HG03432 (cell line): ENCODE results near the gene OTULINL.

Experiments
- ATAC-seq: cut with Tn5 transposase; IDR thresholded peaks from one replicate; pipeline ENCODE4 v1.9.1; 2021; ENCODE audit warnings: mild to moderate bottlenecking, moderate library complexity; ENCODE audit not compliant: unreplicated experiment

OTULINL gene

GRCh38 chr5:14599476-14600127, 18.0 kb downstream of the OTULINL start:
- no peak for ATAC-seq

GRCh38 chr5:14600846-14601245, 19.3 kb downstream of the OTULINL start:
- no peak for ATAC-seq

- no peak for ATAC-seq
Measured at GRCh38 chr5:14603141-14603540, 21.5 kb downstream of the OTULINL start.

GRCh38 chr5:14607104-14607503, 25.5 kb downstream of the OTULINL start:
- no peak for ATAC-seq

- ATAC-seq, result no peak
Measured at GRCh38 chr5:14608169-14608568, 26.6 kb downstream of the OTULINL start.

- no peak for ATAC-seq
Measured at GRCh38 chr5:14611737-14612136, 30.1 kb downstream of the OTULINL start.

- no peak for ATAC-seq
Measured at GRCh38 chr5:14614490-14614889, 32.9 kb downstream of the OTULINL start.

- ATAC-seq, result no peak
Measured at GRCh38 chr5:14615365-14615764, 33.8 kb downstream of the OTULINL start.

GRCh38 chr5:14617441-14617840, 35.8 kb downstream of the OTULINL start:
- no peak for ATAC-seq

- ATAC-seq, result no peak
Measured at GRCh38 chr5:14627270-14627669, 45.7 kb downstream of the OTULINL start.

GRCh38 chr5:14628346-14628745, 46.8 kb downstream of the OTULINL start:
- no peak for ATAC-seq

- no peak for ATAC-seq
Measured at GRCh38 chr5:14630671-14631070, 49.1 kb downstream of the OTULINL start.

GRCh38 chr5:14635656-14636055, 54.1 kb downstream of the OTULINL start:
- no peak for ATAC-seq

GRCh38 chr5:14640765-14641164, 59.2 kb downstream of the OTULINL start:
- ATAC-seq, result no peak

- ATAC-seq, result no peak
Measured at GRCh38 chr5:14644623-14645237, 63.1 kb downstream of the OTULINL start.

GRCh38 chr5:14650052-14650451, 68.5 kb downstream of the OTULINL start:
- no peak for ATAC-seq

- no peak for ATAC-seq
Measured at GRCh38 chr5:14655146-14655741, 73.7 kb downstream of the OTULINL start.

GRCh38 chr5:14656898-14657297, 75.3 kb downstream of the OTULINL start:
- ATAC-seq, result no peak

- no peak for ATAC-seq
Measured at GRCh38 chr5:14659821-14660607, 78.4 kb downstream of the OTULINL start.

GRCh38 chr5:14660833-14661232, 79.2 kb downstream of the OTULINL start:
- no peak for ATAC-seq
